Measurements from ENCODE around the gene PRDM11.
A peak's percentile ranks its signal among the peaks of the same experiment; 100 is the strongest.

PRDM11 gene

DNA sequence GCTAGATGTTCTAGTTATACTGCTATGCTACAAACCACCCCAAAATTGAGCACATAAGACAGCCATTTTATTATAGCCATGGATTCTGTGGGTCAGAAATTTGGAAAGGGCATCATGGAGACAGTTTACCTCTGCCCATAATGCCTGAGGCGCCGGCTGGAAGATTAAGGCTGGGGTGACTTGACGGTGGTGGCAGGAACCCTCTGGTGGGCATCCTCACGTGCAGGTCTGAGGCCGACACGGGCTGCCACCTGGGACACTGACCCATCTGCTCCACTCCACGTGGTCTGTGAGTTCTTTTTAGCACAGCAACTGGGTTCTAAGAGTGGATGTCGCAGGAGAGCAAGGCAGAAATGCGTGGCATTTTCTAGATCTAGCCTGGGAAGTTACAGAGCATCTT, 40.0 kb upstream of the PRDM11 start:
- Histone ChIP-seq H3K27me3 (peaks cover 0 to 23% of the 10 kb centered on the region in 2 donors), H3K9me3 (no peaks in the 10 kb centered on the region), H3K27ac (no peak overlapping the region), H3K36me3 (no peaks in the 10 kb centered on the region), H3K4me1 (peaks cover 0 to 11% (median 3%) of the 10 kb centered on the region in 4 donors), H3K4me3 (no peak overlapping the region)
- intact Hi-C loops (cut with DNase I; ENCODE audit: low total_unique reads), result no loop called here
- no peak for DNase-seq
- TF ChIP-seq, protein P1, sequence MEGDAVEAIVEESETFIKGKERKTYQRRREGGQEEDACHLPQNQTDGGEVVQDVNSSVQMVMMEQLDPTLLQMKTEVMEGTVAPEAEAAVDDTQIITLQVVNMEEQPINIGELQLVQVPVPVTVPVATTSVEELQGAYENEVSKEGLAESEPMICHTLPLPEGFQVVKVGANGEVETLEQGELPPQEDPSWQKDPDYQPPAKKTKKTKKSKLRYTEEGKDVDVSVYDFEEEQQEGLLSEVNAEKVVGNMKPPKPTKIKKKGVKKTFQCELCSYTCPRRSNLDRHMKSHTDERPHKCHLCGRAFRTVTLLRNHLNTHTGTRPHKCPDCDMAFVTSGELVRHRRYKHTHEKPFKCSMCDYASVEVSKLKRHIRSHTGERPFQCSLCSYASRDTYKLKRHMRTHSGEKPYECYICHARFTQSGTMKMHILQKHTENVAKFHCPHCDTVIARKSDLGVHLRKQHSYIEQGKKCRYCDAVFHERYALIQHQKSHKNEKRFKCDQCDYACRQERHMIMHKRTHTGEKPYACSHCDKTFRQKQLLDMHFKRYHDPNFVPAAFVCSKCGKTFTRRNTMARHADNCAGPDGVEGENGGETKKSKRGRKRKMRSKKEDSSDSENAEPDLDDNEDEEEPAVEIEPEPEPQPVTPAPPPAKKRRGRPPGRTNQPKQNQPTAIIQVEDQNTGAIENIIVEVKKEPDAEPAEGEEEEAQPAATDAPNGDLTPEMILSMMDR (IDR thresholded peaks at IDR 0.05), result no peak

DNA sequence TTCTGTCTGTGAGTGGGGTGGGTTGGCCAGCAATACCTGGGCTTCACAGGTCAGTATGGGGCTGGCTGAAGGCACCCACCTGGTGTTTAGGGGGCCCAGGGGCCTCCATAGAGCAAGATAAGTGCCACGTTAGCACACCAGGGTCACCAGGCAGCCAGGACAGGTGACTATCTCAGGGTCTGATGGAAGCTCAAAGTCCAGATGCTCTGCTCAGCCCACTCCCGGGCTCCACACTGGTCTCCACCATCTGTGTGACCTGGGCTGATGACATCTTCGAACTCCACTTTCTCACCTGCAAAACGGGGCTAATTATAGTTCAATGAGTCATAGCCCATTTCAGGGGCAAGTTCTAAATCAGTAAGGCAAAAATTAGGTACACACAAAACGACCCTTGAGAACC, 39.4 kb upstream of the PRDM11 start:
- H3K36me3 ChIP-seq, result no peaks in the 10 kb centered on the region
- TF ChIP-seq, protein P1 (IDR thresholded peaks at IDR 0.05), result no peak
- no peak for DNase-seq
- H3K4me3 ChIP-seq, result no peak overlapping the region
- H3K27ac ChIP-seq, result no peak overlapping the region
- H3K9me3 ChIP-seq, result no peaks in the 10 kb centered on the region
- intact Hi-C loops (cut with DNase I; ENCODE audit: low total_unique reads), result no loop called here
- H3K27me3 ChIP-seq, result peaks cover 0 to 26% of the 10 kb centered on the region in 2 donors
- H3K4me1 ChIP-seq, result peaks cover 0 to 11% (median 3%) of the 10 kb centered on the region in 4 donors

DNA sequence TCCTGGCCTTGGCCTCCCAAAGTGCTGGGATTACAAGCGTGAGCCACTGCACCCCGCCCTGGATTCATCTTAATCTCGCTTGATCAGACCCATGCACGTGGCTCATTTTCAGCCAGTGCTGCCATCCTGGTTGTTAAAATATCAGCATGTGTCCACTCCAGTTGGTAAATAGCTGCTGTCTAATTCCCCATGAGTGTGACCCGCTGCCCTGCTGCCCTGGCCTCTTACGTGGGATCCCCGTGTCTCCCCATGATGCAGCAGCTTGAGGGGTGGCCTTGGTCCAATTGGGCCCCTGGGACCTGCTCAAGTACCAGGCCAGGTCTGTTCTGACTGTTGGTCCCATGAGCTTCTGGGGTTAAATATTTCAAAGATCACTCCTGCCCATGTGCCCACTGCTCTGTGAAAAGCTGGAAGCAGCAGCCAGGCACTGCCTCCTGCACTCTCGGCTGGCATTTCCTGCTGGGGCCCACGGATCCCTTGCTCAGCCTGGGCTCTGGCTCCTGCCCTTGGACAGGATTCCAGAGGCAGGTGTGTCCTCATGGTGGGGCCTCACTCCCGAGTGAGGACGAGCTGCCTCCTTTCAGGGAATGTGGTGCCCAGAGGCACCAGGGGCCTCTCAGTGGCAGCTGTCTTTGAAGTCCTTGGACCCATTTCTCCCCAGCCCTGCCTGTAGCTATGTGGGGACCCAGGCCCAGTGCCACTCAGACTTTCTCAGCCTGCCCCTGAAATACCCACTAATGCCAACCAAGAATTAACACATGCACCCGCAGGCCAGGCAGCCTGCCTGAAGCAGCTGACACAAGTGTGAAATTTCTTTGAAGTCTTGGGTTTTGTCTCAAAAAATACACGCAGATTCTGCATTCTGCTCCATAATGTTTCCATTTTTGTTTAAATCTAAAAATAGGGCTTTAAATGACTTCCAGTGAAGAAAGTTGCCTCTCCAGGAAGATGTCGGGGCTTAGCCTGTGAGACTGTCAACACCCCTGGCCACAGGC, 38.1 kb upstream of the PRDM11 start:
- H3K27me3 ChIP-seq, result peaks cover 0 to 20% of the 10 kb centered on the region in 2 donors
- no peaks in the 10 kb centered on the region for H3K4me1 ChIP-seq
- TF ChIP-seq, protein P1 (IDR thresholded peaks at IDR 0.05), result no peak
- no peak for DNase-seq
- intact Hi-C loops (cut with DNase I; ENCODE audit: low total_unique reads), result no loop called here
- H3K4me3 ChIP-seq, result no peak overlapping the region
- no peaks in the 10 kb centered on the region for H3K9me3 ChIP-seq
- H3K27ac ChIP-seq, result no peak overlapping the region
- no peaks in the 10 kb centered on the region for H3K36me3 ChIP-seq

DNA sequence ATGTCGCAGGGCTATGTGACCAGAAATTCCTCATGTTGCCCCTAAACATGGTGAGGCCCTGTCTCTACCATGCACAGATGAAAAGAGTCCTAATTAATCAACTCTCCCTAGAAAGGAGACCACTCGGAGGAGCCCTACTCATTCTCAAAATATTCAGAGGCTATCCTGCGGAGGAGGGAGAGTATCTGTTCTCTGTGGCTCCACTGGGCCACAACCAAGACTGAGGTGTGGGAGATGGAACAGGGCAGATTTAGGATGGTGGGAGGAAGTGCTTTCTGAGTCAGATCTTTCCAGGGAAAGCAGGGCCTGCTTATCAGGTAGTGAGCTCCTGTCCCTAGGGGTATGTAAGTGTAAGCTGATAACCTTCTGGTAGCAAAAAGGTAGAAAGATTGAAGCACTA, 37.0 kb upstream of the PRDM11 start:
- no peak for DNase-seq
- Histone ChIP-seq H3K27ac (no peak overlapping the region), H3K9me3 (no peaks in the 10 kb centered on the region), H3K4me1 (no peaks in the 10 kb centered on the region), H3K36me3 (no peaks in the 10 kb centered on the region), H3K27me3 (peaks cover 0 to 20% of the 10 kb centered on the region in 2 donors), H3K4me3 (no peak overlapping the region)
- TF ChIP-seq, protein P1 (IDR thresholded peaks at IDR 0.05), result no peak
- intact Hi-C loops (cut with DNase I; ENCODE audit: low total_unique reads), result no loop called here

DNA sequence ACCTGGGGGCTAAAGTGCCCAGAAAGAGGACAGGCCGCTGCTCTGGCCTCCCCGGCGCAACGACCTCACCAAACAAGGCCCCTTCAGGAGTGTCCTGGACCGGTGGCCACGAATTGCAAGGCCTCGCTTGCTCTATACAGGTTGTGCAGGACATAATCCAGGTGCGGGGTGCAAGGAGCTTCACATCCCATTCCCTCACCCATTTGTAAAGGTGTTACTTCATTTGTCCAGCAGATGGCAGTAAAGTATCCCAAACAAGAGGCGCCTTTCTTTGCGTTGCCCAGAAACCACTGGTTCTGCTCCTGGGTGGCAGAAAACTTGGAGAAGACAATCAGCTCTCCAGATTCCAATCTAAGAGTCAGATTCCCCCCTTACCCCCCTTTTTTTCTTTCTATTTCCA, 35.9 kb upstream of the PRDM11 start:
- H3K27me3 ChIP-seq, result peaks cover 0 to 23% of the 10 kb centered on the region in 2 donors
- no peak overlapping the region for H3K27ac ChIP-seq
- no peaks in the 10 kb centered on the region for H3K36me3 ChIP-seq
- TF ChIP-seq, protein P1 (IDR thresholded peaks at IDR 0.05), result peak; percentile 78 to 90
- H3K4me3 ChIP-seq, result no peak overlapping the region
- H3K4me1 ChIP-seq, result no peaks in the 10 kb centered on the region
- no peaks in the 10 kb centered on the region for H3K9me3 ChIP-seq
- intact Hi-C loops (cut with DNase I; ENCODE audit: low total_unique reads), result loop anchor here (2.0 to 10.0 kb wide), 3 partner anchors 134 to 222 kb away; no protein-coding TSS in a partner anchor
- no peak for DNase-seq
